NCI-H82 (cell line): Measurements from ENCODE around the gene PITX1.
A peak's percentile ranks its signal among the peaks of the same experiment; 100 is the strongest.

ENCODE experiments used
- DNase-seq: peaks from one replicate; lab custom pipeline; 2025; lab: John Stamatoyannopoulos, UW

Gene PITX1

GRCh38 chr5:135062216-135063055, 28.4 kb upstream of the PITX1 start:
- DNase-seq = no peak

- no peak for DNase-seq
These were observed 27.0 kb upstream of the PITX1 start for GRCh38 chr5:135061001-135061400.

- no peak for DNase-seq
These were observed 26.0 kb upstream of the PITX1 start for GRCh38 chr5:135060021-135060420.

DNA sequence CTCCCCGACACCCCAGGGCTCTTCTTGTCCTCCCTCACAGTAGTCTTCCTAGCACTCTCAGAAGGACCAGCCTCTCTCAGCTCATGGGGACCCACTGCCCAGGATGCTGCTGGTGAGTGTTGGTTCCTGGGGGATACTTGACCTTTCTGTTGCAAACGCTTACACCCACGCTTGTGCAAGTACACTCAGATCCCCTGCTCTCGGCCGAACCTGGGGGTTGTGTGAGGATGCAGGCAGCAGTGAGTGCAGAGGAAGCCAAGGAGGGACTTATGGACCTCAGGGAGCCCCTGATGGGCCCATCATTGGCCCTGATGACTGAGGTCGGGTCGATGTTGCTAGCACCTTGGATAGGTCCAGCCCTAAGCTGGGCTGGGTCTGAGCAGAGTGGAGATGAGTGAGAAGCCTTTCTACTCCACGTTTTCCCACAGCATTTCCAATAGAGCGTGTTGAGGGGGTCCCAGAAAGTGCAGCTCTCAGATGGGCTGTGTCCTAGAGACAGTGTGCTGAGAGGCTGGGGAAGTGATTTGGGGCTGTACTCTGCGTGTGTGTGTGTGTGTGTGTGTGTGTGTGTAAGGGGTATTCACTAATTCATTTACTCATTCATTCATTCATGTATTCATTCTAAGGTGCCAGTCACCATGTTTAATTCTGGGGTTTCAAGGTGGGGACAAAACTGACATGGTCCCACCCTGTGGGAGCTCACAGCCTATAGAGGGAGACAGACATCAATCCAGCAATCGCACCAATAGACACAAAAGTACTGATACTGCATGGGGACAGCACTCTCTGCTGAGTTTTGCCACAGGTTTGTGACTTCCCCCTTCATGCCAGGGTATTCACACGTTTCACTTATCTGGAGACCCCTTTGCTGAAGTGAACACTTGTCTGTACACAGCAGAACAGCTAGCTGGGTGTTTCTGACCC, 25.2 kb upstream of the PITX1 start:
- DNase-seq = no peak

- DNase-seq = peak; percentile 43
These were observed 24.3 kb upstream of the PITX1 start for GRCh38 chr5:135058331-135058732.

DNA sequence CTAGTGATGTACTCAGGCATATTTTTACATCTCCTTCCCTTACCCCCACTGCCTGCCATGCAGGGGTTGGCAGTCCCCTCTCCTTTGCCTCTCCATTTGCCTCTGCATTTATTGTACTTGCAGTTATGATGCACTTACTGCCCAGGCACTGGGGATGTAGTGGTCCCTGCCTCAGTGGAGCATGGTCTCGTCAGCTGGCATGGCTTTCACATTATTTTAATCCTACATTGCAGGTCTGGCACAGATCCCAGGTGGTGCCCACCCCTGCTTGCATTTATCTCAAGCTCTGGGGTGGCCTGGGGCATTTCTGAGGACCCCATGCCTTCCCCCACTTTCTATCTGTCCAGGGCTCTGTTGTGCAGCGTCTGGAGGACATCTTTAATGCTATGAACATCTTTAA, 23.2 kb upstream of the PITX1 start:
- DNase-seq = no peak

DNA sequence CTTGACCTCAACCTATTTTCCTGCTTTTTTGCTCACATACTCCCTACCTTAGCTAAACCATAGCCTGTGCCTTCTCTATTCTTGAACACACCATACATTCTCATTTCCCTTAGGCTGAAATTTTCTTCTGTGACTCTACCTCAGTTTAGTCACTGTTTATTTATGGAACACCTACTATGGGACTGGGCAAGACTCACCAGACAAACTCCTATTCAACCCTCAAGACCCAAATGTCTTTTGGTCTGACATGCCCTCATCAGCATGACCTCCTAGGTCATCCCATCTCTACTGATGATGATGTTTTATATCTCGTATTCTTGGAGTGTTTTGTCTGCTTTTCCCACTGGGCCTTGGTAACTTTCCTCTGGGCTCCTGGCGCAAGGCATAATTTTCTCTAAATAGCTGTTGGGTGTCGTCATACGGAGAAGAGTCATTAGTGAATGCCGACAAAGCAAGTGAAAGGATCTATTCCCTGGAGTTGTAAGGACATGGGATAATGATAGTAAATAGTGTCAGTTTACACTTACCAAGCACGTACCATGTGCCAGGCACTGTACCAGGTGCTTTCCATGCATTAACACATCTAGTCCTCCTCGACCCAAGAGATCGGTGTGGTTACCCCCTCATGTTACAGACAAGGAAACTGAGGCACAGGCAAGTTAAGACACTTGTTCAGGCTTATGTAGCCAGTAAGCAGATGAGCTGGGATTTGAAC, 22.4 kb upstream of the PITX1 start:
- no peak for DNase-seq

DNA sequence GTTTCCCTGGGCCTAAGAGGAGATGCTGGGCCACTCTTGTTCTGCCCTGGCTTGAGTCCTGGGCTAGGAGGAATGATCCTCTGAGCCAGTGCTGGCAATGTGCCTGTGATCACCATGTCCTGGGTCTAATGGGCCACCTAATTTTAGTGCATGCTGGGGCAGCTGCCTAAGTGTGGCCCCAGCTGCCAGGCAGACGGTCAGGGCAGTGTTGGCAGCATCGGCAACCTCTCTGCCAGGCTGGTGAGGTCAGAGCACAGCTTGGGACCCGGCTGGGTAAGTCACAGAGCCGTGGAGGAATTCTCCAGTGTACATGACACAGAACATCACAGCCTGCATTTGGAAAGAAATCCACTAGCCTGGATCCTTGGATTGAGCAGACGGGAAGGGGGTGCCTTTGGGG, 21.4 kb upstream of the PITX1 start:
- DNase-seq = no peak

- DNase-seq = no peak
These were observed 20.5 kb upstream of the PITX1 start for GRCh38 chr5:135054546-135054945.

GRCh38 chr5:135053989-135054388, 20.0 kb upstream of the PITX1 start:
- no peak for DNase-seq

GRCh38 chr5:135053278-135053677, 19.2 kb upstream of the PITX1 start:
- no peak for DNase-seq

DNA sequence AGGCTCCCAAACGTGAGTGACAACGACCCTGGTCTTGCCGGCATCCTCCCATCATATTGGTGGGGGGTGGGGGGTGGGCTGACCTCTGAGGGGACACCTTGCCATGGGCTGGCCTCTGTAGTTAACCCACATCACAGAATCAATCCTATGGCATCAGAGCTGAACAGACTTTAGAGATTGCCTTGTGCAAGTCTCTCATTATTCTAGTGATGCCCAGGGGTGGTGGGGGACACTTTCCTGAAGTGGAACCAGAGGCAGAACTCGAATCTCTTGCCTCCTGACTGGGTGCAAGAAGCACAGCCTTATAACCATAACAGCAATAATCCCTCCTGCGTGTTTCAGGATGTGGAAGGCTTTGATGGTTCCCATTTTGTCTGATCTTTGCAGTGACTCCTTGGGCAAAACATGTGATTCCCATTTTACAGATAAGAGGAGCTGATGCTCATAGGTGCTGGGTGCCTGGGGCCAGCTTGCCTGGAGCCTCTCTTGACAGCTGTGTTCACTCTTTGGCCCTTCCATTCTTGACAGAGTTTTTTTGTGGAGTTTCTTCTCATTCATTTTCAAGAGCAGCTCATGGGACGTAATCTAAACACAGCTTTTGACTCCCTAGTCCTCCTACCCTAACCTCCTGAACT, 18.6 kb upstream of the PITX1 start:
- no peak for DNase-seq

DNA sequence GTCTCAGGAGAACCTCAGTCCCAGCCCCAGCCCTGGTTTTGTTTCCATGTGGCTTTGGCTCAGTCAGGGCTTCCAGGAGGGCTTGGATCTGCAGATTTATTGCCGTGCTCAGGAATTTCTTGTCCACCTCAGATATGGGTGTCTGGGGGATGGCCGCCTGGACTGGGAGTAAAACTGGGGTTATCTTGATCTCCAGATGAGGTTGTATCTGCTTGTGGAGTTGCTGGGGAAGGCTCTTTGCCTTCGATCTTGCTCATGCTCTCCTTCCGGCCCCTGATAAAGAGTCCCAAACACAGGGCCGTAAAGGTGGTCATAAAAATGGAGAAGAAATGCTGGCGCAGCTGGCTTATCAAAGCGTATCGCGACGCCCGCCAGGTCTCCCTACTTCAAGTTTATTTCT, 17.8 kb upstream of the PITX1 start:
- DNase-seq = no peak

DNA sequence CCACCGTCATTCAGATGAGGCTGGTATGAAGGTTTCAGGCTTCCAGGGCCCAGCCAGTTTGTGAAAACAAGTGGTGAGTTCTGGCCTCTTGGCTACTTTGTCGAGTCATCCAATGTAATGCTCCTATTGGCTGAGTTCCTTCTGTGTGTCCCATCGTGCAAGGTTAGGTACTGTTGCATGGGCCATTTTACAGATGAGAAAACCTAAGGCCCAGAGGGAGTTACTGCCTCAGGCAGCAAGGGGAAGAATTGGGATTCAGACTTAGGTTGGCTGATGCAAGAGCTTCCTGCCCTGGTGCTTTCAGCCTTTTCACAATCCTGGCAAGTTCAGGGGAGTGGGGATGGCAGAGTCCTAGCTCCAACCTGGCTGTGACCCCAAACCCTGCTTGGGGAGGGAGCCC, 17.4 kb upstream of the PITX1 start:
- no peak for DNase-seq

DNA sequence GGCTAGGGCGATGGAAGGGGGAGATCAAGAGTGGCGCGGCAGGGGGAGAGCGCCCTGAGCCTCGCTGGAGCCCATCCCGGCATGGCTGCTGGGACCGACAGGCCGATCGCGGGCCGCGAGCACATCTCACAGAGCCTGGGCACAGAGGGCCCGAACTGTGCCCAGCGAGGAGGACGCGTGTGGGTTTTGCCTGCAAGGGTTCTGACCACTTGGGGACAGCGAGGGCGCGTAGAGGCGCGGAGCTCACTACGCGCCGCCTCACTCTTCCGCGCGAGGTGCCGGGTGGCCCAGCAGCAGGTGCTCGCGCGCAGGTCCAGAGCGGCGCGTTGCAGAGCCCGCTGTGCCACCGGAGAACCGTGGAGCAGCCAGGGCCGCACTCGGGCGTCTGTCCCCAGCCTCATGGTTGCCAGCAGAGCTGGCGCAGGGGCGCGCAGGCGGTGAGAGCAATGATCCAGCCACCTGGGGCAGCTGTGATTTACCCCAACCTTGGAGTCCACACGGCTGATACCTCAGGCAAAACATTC, 16.3 kb upstream of the PITX1 start:
- DNase-seq = no peak

DNA sequence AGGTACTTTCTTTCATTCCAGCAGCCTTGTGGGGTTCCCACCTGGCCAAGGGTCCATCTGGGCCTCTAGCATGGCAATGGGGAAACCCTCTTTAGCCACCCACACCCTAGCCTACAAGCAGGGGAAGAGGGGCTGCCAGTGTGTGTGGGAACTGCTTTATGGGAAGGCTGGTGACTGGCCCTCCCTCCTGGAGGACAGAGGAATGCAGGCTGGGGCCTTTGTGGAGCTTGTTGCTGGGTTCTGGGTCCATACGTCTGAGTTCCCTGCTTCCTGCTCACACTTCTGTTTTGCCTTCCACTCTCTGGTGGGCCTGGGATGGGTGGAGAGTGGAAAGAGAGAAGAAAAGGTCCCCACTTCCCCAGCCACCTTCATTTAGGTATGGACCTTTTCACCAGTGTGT, 14.9 kb upstream of the PITX1 start:
- DNase-seq = no peak

GRCh38 chr5:135048286-135048685, 14.3 kb upstream of the PITX1 start:
- no peak for DNase-seq

- DNase-seq = no peak
These were observed 13.3 kb upstream of the PITX1 start for GRCh38 chr5:135047347-135047695.

GRCh38 chr5:135046661-135047346, 12.8 kb upstream of the PITX1 start:
- no peak for DNase-seq

- no peak for DNase-seq
These were observed 11.5 kb upstream of the PITX1 start for GRCh38 chr5:135045488-135045887.

DNA sequence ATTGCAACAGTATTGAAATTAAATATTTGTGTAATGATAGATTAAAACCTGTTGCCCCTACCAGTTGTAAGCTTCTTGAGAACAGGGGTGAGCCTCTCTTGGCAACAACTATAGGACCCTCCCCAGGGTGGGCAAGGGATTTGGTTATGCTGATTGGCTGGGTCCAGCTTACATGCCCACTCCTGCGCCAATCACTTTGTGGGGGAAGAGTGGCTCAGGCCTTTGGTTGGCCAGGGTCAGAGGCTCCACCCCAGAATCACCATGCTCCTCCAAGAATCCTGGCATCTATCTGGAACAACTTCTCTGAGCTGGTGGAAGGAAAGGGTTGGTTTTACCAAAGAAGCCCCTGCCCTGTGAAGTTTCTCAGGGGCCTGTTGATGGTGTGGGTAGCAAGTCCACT, 8.6 kb upstream of the PITX1 start:
- peak; percentile 4 for DNase-seq
